ENCODE results near the gene TSC2.
"Not testable (repeated sequence)": the region's sequence is repeated elsewhere in the genome, so short reads cannot be mapped to it uniquely, and the experiment has no call there.

Gene TSC2

GRCh38 chr16:2102471-2102870 is 54.7 kb downstream of the TSC2 start:
- POLR2A ChIA-PET = no interaction called here
- H3K4me3 ChIP-seq (ENCODE audit: low read depth, low read length) = no peak overlapping the region
- no peak for DNase-seq (ENCODE audit: low read depth, low spot score)
- CTCF ChIA-PET = no interaction called here
- TF ChIP-seq CTCF (IDR thresholded peaks at IDR 0.05; ENCODE audit: insufficient read depth, low read length, missing control alignments) = no peak

DNA sequence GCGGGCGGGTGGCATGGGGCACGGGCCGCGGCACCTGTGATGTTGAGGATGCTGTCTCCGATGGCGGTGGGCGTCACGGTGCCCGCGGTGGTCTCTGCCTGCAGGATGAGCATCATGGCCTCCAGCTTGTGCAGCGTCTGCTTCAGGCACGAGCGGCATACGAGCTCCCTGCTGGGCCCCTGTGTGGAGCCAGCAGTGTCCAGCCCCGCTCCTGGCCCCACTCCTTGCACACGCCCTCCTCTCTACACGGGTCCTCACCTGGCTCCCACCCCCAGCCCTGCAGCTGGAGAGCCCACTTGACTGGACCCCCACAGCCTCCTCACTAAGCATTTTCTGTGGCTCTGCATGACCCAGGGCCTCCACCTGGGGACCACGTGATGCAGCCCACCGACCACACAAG is 56.7 kb downstream of the TSC2 start:
- CTCF ChIA-PET; POLR2A ChIA-PET; DNase-seq (ENCODE audit: low read depth, low spot score); H3K4me3 ChIP-seq (ENCODE audit: low read depth, low read length): not testable (repeated sequence)

DNA sequence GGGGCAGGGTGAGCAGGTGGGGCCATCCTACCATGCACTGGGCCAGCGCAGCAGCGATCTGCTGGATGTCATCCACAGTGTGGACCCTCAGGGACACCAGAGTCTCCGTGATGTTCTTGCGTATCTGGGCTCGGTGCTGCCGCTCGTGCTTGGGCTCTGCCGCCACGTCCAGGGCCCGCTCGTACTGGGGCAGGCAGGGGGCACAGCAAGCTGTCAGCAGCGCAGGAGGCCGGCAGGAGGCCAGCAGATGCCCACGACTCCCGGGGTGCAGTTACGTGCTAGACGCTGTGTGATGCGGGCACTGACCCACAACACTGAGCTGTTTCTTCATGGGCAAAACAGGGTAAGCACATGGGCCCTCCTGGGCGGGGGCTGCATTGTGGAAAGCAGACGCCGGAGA is 57.5 kb downstream of the TSC2 start:
- H3K4me3 ChIP-seq (ENCODE audit: low read depth, low read length); POLR2A ChIA-PET; DNase-seq (ENCODE audit: low read depth, low spot score): not testable (repeated sequence)
- CTCF ChIA-PET = interaction anchor here (0.7 kb wide), 1 partner anchor 35 kb away, joined by 4 read pairs; no protein-coding TSS in a partner anchor

- H3K4me3 ChIP-seq (ENCODE audit: low read depth, low read length); POLR2A ChIA-PET; DNase-seq (ENCODE audit: low read depth, low spot score): not testable (repeated sequence)
- CTCF ChIA-PET = interaction anchor here (0.7 kb wide), 1 partner anchor 35 kb away, joined by 4 read pairs; no protein-coding TSS in a partner anchor
Measured at GRCh38 chr16:2105769-2106168, 58.0 kb downstream of the TSC2 start.

- CTCF ChIA-PET; H3K4me3 ChIP-seq (ENCODE audit: low read depth, low read length); POLR2A ChIA-PET; DNase-seq (ENCODE audit: low read depth, low spot score): not testable (repeated sequence)
Measured at GRCh38 chr16:2106211-2106610, 58.4 kb downstream of the TSC2 start.

DNA sequence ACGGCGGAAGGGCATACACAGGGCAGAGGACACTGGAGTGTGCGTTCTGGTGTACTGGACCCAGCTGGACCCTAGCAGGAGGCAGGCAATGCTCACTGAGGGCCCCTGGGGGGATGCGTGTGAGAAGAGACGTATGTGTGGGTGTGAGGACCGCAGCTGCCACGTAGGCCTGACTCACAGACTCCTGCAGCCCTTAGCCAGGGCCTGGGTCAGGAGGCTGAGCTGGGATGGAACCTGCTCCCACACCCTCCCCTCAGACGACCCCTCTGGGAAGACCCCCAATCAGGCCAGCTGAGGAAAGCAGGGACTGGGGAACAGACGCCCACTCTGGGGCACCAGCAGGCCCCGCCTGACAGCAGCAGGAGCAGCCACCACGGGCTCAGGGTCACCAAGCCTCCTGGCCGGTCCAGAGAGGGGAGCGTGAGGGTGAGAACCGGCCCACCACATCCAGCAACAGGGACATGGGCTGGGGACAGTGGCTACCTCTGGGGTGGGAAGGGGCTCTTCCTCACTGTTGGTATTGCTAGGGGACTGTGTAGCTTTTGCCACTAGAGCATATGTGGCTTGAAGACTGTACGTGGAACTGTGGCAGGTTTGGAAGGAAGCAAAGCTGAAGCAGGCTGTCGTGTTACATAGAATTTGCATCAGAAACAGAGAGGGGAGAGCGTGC is 59.5 kb downstream of the TSC2 start:
- CTCF ChIA-PET; POLR2A ChIA-PET; H3K4me3 ChIP-seq (ENCODE audit: low read depth, low read length); DNase-seq (ENCODE audit: low read depth, low spot score): not testable (repeated sequence)

DNA sequence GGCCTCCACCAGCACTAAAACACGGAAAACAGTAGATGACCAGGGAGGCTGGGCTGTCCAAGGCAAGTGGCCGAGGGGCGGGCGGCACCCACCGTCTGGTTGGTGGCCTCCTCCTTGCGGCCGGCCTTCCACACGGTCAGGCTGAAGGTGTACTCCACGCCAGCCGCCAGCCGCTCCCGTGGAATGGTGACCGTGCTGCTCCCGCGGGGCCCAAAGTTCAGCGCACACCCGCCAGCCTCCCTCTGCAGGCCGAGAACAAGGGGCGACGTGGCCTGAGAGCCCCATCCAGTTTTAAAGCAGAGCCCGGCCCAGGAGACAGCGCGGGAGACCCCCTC is 60.0 kb downstream of the TSC2 start:
- DNase-seq (ENCODE audit: low read depth, low spot score); POLR2A ChIA-PET; CTCF ChIA-PET; H3K4me3 ChIP-seq (ENCODE audit: low read depth, low read length): not testable (repeated sequence)

DNA sequence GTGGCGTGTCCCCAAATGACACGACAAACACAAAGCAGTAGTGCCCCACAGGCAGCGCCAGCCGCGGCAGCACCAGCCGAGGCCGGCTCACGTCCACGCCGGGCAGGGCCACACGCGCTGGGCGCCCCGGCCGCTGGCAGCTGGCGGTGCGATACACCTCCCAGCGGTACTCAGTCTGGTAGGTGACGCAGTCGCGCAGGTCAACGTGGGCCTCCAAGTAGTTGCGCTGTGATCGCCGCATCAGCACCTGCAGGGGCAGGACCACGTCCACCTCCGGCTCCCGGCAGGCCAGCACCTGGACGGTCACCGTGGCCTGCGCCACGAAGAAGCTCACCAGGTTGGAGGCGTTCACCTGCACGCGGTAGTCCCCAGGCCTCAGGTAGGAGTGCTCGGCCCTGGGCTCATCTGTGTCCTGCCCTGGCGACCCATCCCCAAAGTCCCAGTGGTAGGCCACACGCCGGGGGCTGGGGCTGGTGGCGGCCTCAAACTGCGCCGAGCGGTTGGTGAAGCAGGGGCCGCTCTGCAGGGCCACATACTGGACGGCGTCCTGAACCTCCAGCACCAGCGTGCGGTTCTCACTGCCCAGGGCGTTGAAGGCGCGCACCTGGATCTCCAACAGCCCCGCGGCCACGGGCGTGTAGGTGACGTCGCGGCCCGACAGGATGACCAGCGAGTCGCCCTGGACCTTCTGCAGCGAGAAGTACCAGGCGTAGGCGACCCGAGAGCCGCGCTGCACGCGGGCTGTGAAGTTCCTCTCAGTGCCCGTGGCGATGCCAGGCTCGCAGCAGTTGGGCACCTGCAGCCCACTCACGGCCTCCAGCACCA is 60.9 kb downstream of the TSC2 start:
- DNase-seq (ENCODE audit: low read depth, low spot score); CTCF ChIA-PET; H3K4me3 ChIP-seq (ENCODE audit: low read depth, low read length); POLR2A ChIA-PET: not testable (repeated sequence)

GRCh38 chr16:2109271-2109580 is 61.4 kb downstream of the TSC2 start:
- H3K4me3 ChIP-seq (ENCODE audit: low read depth, low read length); CTCF ChIA-PET; DNase-seq (ENCODE audit: low read depth, low spot score); POLR2A ChIA-PET: not testable (repeated sequence)

- DNase-seq (ENCODE audit: low read depth, low spot score); POLR2A ChIA-PET; H3K4me3 ChIP-seq (ENCODE audit: low read depth, low read length); CTCF ChIA-PET: not testable (repeated sequence)
Measured at GRCh38 chr16:2109872-2110271, 62.1 kb downstream of the TSC2 start.

GRCh38 chr16:2110332-2111008 is 62.7 kb downstream of the TSC2 start:
- H3K4me3 ChIP-seq (ENCODE audit: low read depth, low read length); POLR2A ChIA-PET; CTCF ChIA-PET; DNase-seq (ENCODE audit: low read depth, low spot score): not testable (repeated sequence)

DNA sequence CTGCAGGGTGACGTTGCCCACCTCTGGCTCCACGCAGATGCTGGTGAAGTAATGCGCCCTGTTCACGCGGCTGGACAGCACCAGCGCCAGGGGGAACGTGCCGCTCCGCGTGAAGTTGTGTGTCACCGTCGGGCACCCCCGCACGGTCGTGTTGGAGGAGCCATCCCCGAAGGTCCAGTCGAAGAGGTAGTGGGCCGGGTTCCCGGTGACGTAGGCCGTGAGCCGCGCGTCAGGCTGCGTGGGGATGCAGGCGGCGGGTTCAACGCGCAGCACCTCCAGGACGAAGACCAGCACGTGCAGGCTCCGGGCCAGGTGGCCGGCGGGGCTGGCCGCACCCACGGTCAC is 63.2 kb downstream of the TSC2 start:
- POLR2A ChIA-PET; DNase-seq (ENCODE audit: low read depth, low spot score); CTCF ChIA-PET; H3K4me3 ChIP-seq (ENCODE audit: low read depth, low read length): not testable (repeated sequence)

GRCh38 chr16:2111412-2112335 is 63.9 kb downstream of the TSC2 start:
- H3K4me3 ChIP-seq (ENCODE audit: low read depth, low read length); POLR2A ChIA-PET; DNase-seq (ENCODE audit: low read depth, low spot score); CTCF ChIA-PET: not testable (repeated sequence)

DNA sequence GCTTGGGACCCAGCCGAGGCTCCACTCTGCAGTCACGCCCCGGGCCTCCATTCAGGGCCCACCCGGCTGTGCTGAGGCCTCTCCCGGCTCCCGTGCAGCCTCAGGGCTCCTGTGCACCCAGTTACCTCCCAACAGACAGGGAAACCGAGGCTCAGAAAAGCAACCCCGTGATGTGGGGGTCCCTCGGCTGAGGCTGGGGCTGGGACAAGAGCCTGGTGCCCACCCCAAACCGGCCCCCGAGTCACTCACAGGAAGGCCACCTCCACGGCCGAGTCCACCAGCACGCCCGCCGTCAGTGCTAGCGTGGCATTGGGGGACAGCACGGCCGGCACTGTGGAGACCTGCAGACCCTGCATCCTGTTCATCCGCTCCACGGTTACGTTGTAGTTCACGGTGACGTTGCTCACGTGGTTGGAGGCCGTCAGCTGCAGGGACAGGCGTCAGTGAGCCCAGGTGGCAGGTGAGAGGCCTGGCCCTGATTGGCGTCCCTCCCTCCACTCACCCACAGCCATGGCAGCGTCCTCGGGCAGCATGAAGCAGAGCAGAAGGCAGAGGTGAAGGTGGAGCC is 64.8 kb downstream of the TSC2 start:
- CTCF ChIA-PET = not testable (repeated sequence)

GRCh38 chr16:2114225-2114624 is 66.4 kb downstream of the TSC2 start:
- CTCF ChIA-PET; H3K4me3 ChIP-seq (ENCODE audit: low read depth, low read length); DNase-seq (ENCODE audit: low read depth, low spot score); POLR2A ChIA-PET: not testable (repeated sequence)

More for the DNA sequence above, 64.8 kb downstream of the TSC2 start:
- H3K4me3 ChIP-seq (ENCODE audit: low read depth, low read length); DNase-seq (ENCODE audit: low read depth, low spot score); POLR2A ChIA-PET: not testable (repeated sequence)
